SK-N-SH treated with all-trans-retinoic acid at 6 μM for 48 hours (cell line): ENCODE results near the gene DNHD1.

Source experiments
- ARNTL ChIP-seq: fragments of 450-650 bp; formaldehyde crosslinking; IDR thresholded peaks from 2 replicates; pipeline ENCODE4 v1.5.0; 2020; ENCODE audit warnings: low read depth, mild to moderate bottlenecking, moderate library complexity, borderline replicate concordance
- ISL1 ChIP-seq: fragments of 250-450 bp; sonication (Bioruptor Pico); IDR thresholded peaks from 2 replicates; pipeline ENCODE4 v2.1.2; 2022; ENCODE audit warnings: mild to moderate bottlenecking, moderate library complexity
- PPARA ChIP-seq: fragments of 250-450 bp; sonication (Bioruptor Pico); IDR thresholded peaks from 2 replicates; pipeline ENCODE4 v1.5.0; 2020; ENCODE audit warnings: mild to moderate bottlenecking, borderline replicate concordance
- RARB ChIP-seq: fragments of 250-450 bp; sonication (Bioruptor Pico); IDR thresholded peaks from 2 replicates; pipeline ENCODE4 v1.8.0; 2021; ENCODE audit warnings: mild to moderate bottlenecking, moderate library complexity
- TF ChIP-seq, protein P1 (sequence below): fragments of 250-450 bp; sonication (Bioruptor Pico); IDR thresholded peaks from 2 replicates; pipeline ENCODE4 v1.5.1; 2020; ENCODE audit warnings: low read depth, mild to moderate bottlenecking, moderate library complexity

DNA sequence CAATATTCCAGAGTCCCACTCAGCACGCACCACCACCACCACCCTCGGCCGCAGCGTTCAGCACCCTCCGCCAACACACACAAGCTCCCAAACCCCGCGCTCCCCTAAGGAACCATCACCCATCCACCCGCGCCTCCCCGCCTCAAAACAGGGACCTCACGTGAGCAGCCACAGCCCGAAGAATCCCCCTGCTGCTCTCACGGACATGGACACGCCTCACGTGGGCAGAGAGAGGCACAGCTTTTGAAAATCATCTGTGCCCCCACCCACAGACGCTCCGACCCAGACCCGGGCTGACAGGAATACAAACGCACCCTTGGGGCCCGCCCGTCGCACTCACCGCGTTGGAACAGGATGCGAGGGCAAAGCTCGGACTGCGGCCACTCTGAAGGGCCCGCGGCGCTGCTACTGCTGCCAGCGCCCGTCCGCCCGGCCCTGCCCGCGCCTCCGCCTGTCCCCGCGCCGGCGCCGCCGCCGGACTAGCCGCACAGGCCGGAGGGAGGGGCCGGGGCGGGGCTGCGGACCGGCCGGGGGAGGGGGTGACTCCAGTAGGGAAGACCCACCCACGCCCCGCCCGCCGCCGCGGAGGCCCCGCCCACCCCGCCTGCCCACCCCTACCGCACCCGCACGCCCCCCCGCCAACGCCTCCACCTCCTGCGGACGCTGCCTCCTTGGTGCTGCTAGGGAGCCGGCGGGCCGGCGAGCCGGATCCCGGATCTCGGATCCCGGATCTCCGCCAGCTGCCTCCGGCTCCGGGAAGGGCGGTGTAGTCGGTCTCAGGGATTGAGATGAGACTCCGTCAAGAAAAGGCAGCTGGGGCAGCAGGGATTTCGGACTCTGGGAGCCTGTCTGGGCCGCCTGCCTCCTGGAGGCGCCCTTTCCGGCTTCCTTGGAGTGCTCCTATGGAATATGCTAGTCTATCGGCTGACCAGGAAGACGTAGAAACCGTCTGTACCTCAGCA, 23.3 kb upstream of the DNHD1 start, which contains the start of gene TRIM3:
- TF ChIP-seq ISL1 (CRISPR knock-in tag) (no peak), PPARA (CRISPR knock-in tag) (no peak), ARNTL (no peak), RARB (no peak)
- TF ChIP-seq, protein P1, sequence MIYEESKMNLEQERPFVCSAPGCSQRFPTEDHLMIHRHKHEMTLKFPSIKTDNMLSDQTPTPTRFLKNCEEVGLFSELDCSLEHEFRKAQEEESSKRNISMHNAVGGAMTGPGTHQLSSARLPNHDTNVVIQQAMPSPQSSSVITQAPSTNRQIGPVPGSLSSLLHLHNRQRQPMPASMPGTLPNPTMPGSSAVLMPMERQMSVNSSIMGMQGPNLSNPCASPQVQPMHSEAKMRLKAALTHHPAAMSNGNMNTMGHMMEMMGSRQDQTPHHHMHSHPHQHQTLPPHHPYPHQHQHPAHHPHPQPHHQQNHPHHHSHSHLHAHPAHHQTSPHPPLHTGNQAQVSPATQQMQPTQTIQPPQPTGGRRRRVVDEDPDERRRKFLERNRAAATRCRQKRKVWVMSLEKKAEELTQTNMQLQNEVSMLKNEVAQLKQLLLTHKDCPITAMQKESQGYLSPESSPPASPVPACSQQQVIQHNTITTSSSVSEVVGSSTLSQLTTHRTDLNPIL (CRISPR knock-in tag), result no peak
